ENCODE measurements around the gene MED9.
"Not testable (repeated sequence)": the region's sequence is repeated elsewhere in the genome, so short reads cannot be mapped to it uniquely, and the experiment has no call there.

MED9 gene

DNA sequence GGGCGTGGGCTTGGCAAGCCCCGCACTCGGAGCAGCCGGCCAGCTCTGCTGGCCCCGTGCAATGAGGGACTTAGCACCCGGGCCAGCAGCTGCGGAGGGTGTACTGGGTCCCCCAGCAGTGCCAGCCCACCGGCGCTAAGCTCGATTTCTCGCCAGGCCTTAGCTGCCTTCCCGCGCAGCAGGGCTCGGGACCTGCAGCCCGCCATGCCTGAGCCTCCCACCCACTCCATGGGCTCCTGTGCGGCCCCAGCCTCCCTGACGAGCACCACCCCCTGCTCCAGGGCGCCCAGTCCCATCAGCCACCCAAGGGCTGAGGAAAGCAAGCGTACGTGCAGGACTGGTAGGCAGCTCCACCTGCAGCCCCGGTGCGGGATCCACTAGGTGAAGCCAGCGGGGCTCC lies 9.6 kb downstream of the MED9 start:
- peaks cover 36% of the 10 kb centered on the region for H3K36me3 ChIP-seq (replicated peaks)

DNA sequence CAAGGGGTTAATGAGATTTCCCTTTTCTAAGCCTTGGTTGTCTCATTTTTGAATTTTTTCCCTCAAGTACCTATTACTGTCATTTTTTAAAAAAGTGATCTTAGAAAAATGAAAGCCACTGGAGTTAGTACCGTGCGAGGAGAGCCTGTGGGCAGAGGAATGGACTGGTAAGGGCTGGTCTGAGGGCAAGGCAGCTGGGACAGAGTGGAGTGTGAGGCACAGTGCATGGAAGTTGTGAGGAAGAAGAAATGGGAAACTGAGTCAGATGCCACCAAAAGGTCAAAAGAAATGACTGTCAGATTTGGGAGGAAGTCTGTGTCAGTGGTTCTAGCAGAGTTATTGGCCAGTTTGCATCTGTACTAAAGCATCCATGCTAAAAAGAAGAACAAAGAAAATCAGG lies 11.2 kb downstream of the MED9 start:
- Histone ChIP-seq H3K27me3 (ENCODE audit: low read depth) (no peaks in the 10 kb centered on the region), H3K36me3 (replicated peaks) (peaks cover 47% of the 10 kb centered on the region), H3K4me3 (no peak overlapping the region), H3K9me3 (no peaks in the 10 kb centered on the region), H3K4me1 (peaks cover 4% of the 10 kb centered on the region)
- DNase-seq (ENCODE audit: low spot score in 2 of 2), result no peak
- in situ Hi-C loops (cut with MboI; ENCODE audit: low sequenced_read_pairs), result no loop called here

More for the DNA sequence above, 9.6 kb downstream of the MED9 start:
- H3K4me1 ChIP-seq; DNase-seq (ENCODE audit: low spot score in 2 of 2); H3K4me3 ChIP-seq; H3K9me3 ChIP-seq; H3K27me3 ChIP-seq (ENCODE audit: low read depth); in situ Hi-C loops (cut with MboI; ENCODE audit: low sequenced_read_pairs): not testable (repeated sequence)

DNA sequence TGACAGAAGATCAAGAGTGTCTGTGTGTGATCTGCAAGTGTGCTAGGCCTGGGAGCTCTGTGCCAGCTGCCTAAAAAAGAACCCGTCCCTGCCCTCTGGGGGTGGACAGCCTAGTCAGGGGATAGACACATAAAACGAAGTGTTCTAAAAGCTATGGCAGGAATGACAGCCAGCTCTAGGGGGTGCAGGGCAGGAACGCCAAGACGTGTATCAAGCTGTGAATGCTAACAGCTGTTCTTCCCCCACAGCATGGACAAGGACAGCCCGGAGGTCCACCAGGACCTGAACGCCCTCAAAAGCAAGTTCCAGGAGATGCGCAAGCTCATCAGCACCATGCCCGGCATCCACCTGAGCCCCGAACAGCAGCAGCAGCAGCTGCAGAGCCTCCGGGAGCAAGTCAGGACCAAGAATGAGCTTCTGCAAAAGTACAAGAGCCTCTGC lies 14.3 kb downstream of the MED9 start:
- no peak overlapping the region for H3K4me3 ChIP-seq
- no peaks in the 10 kb centered on the region for H3K9me3 ChIP-seq
- DNase-seq (ENCODE audit: low spot score in 2 of 2), result no peak
- H3K36me3 ChIP-seq (replicated peaks), result peaks cover 31% of the 10 kb centered on the region
- peaks cover 5% of the 10 kb centered on the region for H3K4me1 ChIP-seq
- no peaks in the 10 kb centered on the region for H3K27me3 ChIP-seq (ENCODE audit: low read depth)
- in situ Hi-C loops (cut with MboI; ENCODE audit: low sequenced_read_pairs), result no loop called here

DNA sequence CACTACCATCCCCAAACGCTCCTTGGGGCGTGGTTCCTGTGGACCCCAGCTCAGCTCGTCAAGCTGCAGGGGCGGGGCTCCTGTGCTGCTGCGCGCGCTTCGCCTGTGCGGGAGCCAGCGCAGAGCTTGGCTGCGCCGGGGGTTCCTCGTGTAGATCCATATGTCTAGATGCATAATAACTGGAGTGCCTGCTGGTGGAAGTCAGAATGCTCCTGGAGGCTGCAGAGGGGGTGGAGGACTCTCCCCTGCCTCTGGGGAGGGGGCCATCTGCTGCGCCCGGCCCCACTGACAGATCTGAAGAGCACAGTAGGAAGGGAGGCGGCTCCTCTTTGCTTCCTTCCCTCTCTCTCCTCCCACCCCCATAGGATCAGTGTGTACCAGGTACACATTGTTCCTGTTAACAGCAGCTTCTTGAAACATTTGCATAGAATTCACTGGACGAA lies 14.8 kb downstream of the MED9 start:
- Histone ChIP-seq H3K4me3 (no peak overlapping the region), H3K27me3 (ENCODE audit: low read depth) (no peaks in the 10 kb centered on the region), H3K9me3 (no peaks in the 10 kb centered on the region), H3K36me3 (replicated peaks) (peaks cover 31% of the 10 kb centered on the region), H3K4me1 (peaks cover 5% of the 10 kb centered on the region)
- in situ Hi-C loops (cut with MboI; ENCODE audit: low sequenced_read_pairs), result no loop called here
- no peak for DNase-seq (ENCODE audit: low spot score in 2 of 2)

- H3K27me3 ChIP-seq (ENCODE audit: low read depth), result no peaks in the 10 kb centered on the region
- no peaks in the 10 kb centered on the region for H3K9me3 ChIP-seq
- H3K4me1 ChIP-seq, result peaks cover 7% of the 10 kb centered on the region
- peaks cover 31% of the 10 kb centered on the region for H3K36me3 ChIP-seq (replicated peaks)
- no peak for DNase-seq (ENCODE audit: low spot score in 2 of 2)
- no peak overlapping the region for H3K4me3 ChIP-seq
- in situ Hi-C loops (cut with MboI; ENCODE audit: low sequenced_read_pairs), result no loop called here
Measured at GRCh38 chr17:17492085-17492484, 15.3 kb downstream of the MED9 start.

DNA sequence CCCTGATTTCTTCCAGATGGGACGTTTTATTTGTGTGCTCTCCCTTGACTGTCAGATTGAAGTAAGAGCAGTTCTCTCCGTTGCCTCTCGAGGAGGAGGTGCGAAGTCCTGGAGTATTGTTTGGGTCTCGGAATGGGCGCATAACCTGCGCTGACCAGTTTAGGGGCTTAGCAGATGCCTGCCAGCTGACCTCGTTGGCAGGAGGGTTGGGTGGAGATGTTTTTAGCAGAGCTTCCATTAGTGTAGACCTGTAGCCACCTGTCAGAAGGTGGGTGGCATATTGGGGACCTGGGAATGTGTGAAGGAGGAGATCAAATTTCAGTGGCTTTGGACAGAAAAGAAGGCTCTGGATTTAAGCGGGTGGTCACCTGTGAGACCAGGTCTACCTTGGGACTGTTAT lies 15.8 kb downstream of the MED9 start:
- Histone ChIP-seq H3K36me3 (replicated peaks) (peaks cover 28% of the 10 kb centered on the region), H3K4me1 (peaks cover 11% of the 10 kb centered on the region), H3K4me3 (no peak overlapping the region), H3K27me3 (ENCODE audit: low read depth) (no peaks in the 10 kb centered on the region), H3K9me3 (no peaks in the 10 kb centered on the region)
- no peak for DNase-seq (ENCODE audit: low spot score in 2 of 2)
- in situ Hi-C loops (cut with MboI; ENCODE audit: low sequenced_read_pairs), result no loop called here

DNA sequence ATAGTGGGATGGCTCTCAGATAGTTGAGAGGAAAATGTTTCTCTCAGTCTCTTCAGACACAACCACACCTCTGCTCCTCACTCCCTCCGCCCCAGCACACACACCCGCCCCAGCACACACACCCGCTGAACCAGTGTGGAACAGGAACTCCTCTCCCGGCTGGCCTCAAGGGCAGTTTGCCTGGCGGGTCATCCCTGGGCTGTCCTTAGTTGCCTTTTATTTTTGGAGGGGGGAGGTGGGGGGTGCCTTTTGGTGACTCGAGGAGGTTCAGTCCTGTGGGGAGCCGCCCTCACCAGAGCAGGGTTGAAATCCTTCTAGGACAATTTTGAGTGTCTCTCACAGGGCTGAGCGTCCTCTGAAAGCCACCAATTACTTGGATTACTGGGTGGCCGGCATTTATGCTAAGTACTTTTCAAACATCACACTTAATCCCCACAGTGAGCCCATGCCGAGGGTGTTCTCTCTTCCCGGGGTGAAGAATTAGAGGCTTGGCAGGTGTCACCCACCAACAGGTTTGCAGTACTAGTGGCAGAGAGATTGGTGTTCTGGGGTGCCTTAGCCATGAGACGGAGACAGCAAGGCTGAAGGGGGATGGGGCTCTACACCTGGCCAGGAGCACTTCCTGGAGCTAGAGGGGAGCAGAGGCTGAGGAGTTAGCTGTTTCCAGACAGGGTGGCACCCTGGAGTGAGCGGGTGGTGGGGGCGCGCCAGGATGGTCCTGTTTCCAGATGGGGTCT lies 16.6 kb downstream of the MED9 start:
- in situ Hi-C loops (cut with MboI; ENCODE audit: low sequenced_read_pairs), result no loop called here
- no peaks in the 10 kb centered on the region for H3K9me3 ChIP-seq
- H3K27me3 ChIP-seq (ENCODE audit: low read depth), result no peaks in the 10 kb centered on the region
- peak; percentile 19 to 30 for DNase-seq (ENCODE audit: low spot score in 2 of 2)
- peaks cover 11% of the 10 kb centered on the region for H3K4me1 ChIP-seq
- no peak overlapping the region for H3K4me3 ChIP-seq
- H3K36me3 ChIP-seq (replicated peaks), result peaks cover 23% of the 10 kb centered on the region

- peaks cover 11% of the 10 kb centered on the region for H3K4me1 ChIP-seq
- in situ Hi-C loops (cut with MboI; ENCODE audit: low sequenced_read_pairs), result no loop called here
- no peak overlapping the region for H3K4me3 ChIP-seq
- H3K36me3 ChIP-seq (replicated peaks), result peaks cover 23% of the 10 kb centered on the region
- DNase-seq (ENCODE audit: low spot score in 2 of 2), result no peak
- no peaks in the 10 kb centered on the region for H3K27me3 ChIP-seq (ENCODE audit: low read depth)
- H3K9me3 ChIP-seq, result no peaks in the 10 kb centered on the region
Measured at GRCh38 chr17:17493986-17494466, 17.2 kb downstream of the MED9 start.

DNA sequence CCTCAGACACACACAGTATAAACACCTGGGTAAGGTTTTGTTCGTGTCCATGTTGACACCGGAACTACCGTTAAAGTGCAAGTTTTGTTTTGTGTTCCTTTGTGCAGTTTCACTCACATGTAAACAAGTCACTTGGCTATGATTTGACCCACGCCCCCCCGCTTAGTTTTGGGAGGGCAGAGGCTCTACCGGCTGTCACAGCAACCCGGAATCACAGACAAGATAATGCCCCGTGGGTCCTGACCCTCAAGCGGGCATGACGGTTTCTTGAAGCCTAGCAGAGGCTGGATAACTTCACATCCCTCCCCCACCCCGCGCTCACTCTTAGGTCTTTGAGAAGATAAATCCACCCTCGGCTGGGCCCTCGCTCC lies 17.7 kb downstream of the MED9 start:
- Histone ChIP-seq H3K27me3 (ENCODE audit: low read depth) (no peaks in the 10 kb centered on the region), H3K4me3 (no peak overlapping the region), H3K4me1 (peaks cover 11% of the 10 kb centered on the region), H3K36me3 (replicated peaks) (peaks cover 23% of the 10 kb centered on the region), H3K9me3 (no peaks in the 10 kb centered on the region)
- no peak for DNase-seq (ENCODE audit: low spot score in 2 of 2)
- in situ Hi-C loops (cut with MboI; ENCODE audit: low sequenced_read_pairs), result no loop called here

GRCh38 chr17:17494870-17495535 lies 18.2 kb downstream of the MED9 start:
- no peaks in the 10 kb centered on the region for H3K27me3 ChIP-seq (ENCODE audit: low read depth)
- no peak for DNase-seq (ENCODE audit: low spot score in 2 of 2)
- peaks cover 23% of the 10 kb centered on the region for H3K36me3 ChIP-seq (replicated peaks)
- H3K9me3 ChIP-seq, result no peaks in the 10 kb centered on the region
- peaks cover 11% of the 10 kb centered on the region for H3K4me1 ChIP-seq
- in situ Hi-C loops (cut with MboI; ENCODE audit: low sequenced_read_pairs), result loop anchor here (5.0 kb wide), 3 partner anchors 77 to 147 kb away; no protein-coding TSS in a partner anchor
- H3K4me3 ChIP-seq, result no peak overlapping the region

- in situ Hi-C loops (cut with MboI; ENCODE audit: low sequenced_read_pairs), result loop anchor here (5.0 kb wide), 3 partner anchors 77 to 147 kb away; no protein-coding TSS in a partner anchor
Measured at GRCh38 chr17:17495536-17496188, 18.9 kb downstream of the MED9 start.

DNA sequence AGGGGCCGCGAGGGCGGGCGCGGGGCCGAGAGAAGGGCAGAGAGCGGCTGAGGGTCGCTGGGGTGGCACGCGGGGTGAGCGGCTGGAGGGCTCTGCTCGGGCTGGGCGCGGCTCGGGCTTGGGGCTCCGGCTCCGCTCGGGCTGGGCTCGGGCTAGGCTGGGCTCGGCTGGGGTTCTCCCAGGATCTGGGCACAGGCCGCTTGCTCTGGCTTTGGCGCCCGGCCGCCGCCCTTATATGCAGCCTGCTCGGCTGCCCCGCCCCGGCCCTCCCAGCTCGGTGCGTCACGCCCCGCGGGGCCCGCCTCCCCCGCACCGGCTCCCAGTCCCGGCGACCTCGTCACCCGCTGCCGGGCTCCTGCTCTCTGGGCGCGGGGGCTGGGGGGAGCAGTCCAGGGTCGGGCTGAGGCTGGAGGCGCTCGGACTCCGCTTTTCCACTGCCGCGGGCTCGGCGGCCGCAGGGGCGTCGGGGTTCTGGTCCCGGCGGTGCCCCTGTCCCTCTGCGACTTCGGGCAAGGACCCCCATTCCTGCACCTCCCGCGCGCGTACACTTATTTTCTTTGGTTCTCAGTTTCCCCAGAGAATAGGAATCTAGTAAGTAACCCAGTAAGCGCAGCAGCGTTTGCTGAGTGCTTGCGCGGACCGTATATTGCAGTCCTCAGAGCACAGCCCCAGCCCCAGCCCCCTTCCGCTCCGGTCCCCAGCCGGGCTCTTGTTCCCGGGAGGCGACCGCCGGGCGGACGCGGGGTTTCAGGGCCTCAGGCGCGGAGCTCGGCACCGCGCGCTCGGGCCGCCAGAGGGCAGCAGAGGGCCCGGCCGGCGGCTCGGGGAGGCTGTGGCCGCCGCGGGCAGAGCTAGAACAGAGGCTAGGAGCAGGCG lies 19.6 kb downstream of the MED9 start, which contains the start of gene RASD1:
Gene RASD1 (minus strand): TSS at position 207 of the 876 bp plus-strand sequence. CDS start 214 bp downstream, outside the sequence.
- Histone ChIP-seq H3K27me3 (ENCODE audit: low read depth) (no peaks in the 10 kb centered on the region), H3K9me3 (no peaks in the 10 kb centered on the region), H3K36me3 (replicated peaks) (peaks cover 16% of the 10 kb centered on the region), H3K4me1 (peaks cover 11% of the 10 kb centered on the region), H3K4me3 (peak within 1 kb of the TSS; percentile 54)
- DNase-seq (ENCODE audit: low spot score in 2 of 2), result peak; percentile 81 to 87
- in situ Hi-C loops (cut with MboI; ENCODE audit: low sequenced_read_pairs), result loop anchor here (5.0 kb wide), 3 partner anchors 76 to 146 kb away; no protein-coding TSS in a partner anchor

More at GRCh38 chr17:17495536-17496188, 18.9 kb downstream of the MED9 start:
- peaks cover 11% of the 10 kb centered on the region for H3K4me1 ChIP-seq
- no peaks in the 10 kb centered on the region for H3K9me3 ChIP-seq
- no peaks in the 10 kb centered on the region for H3K27me3 ChIP-seq (ENCODE audit: low read depth)
- DNase-seq (ENCODE audit: low spot score in 2 of 2), result no peak
- peak overlapping the region; percentile 54; the same call in 1 of the 2 replicates for H3K4me3 ChIP-seq
- peaks cover 23% of the 10 kb centered on the region for H3K36me3 ChIP-seq (replicated peaks)
